Measurements from ENCODE around the gene CD320.
"Not testable (repeated sequence)": the region's sequence is repeated elsewhere in the genome, so short reads cannot be mapped to it uniquely, and the experiment has no call there.

The CD320 gene

GRCh38 chr19:8308891-8309291, 733 bp upstream of the CD320 start:
- no peak for DNase-seq (ENCODE audit: low spot score)

- peak; percentile 58 for DNase-seq (ENCODE audit: low spot score)
These were observed 676 bp downstream of the CD320 start for GRCh38 chr19:8307400-8307964.

- no peak for DNase-seq (ENCODE audit: low spot score)
These were observed 1.7 kb downstream of the CD320 start for GRCh38 chr19:8306235-8307054.

- DNase-seq (ENCODE audit: low spot score) = no peak
These were observed 2.4 kb downstream of the CD320 start for GRCh38 chr19:8305798-8306197.

GRCh38 chr19:8304841-8305621, 3.1 kb downstream of the CD320 start:
- DNase-seq (ENCODE audit: low spot score) = peak; percentile 61

GRCh38 chr19:8302734-8303133, 5.4 kb downstream of the CD320 start:
- no peak for DNase-seq (ENCODE audit: low spot score)

- DNase-seq (ENCODE audit: low spot score) = peak; percentile 53
These were observed 5.8 kb downstream of the CD320 start for GRCh38 chr19:8302357-8302691.

GRCh38 chr19:8291337-8291736, 16.8 kb downstream of the CD320 start:
- not testable (repeated sequence) for DNase-seq (ENCODE audit: low spot score)

- not testable (repeated sequence) for DNase-seq (ENCODE audit: low spot score)
These were observed 31.6 kb downstream of the CD320 start for GRCh38 chr19:8276508-8276907.

GRCh38 chr19:8269724-8270123, 38.4 kb downstream of the CD320 start:
- no peak for DNase-seq (ENCODE audit: low spot score)

GRCh38 chr19:8265872-8266271, 42.3 kb downstream of the CD320 start:
- no peak for DNase-seq (ENCODE audit: low spot score)

GRCh38 chr19:8264248-8264647, 43.9 kb downstream of the CD320 start:
- not testable (repeated sequence) for DNase-seq (ENCODE audit: low spot score)

- DNase-seq (ENCODE audit: low spot score) = no peak
These were observed 45.7 kb downstream of the CD320 start for GRCh38 chr19:8262431-8262830.

- DNase-seq (ENCODE audit: low spot score) = peak; percentile 22
These were observed 46.3 kb downstream of the CD320 start for GRCh38 chr19:8261881-8262280.

GRCh38 chr19:8261347-8261746, 46.8 kb downstream of the CD320 start:
- no peak for DNase-seq (ENCODE audit: low spot score)

GRCh38 chr19:8259922-8260247, 48.3 kb downstream of the CD320 start:
- DNase-seq (ENCODE audit: low spot score) = no peak

GRCh38 chr19:8259142-8259921, 48.8 kb downstream of the CD320 start:
- no peak for DNase-seq (ENCODE audit: low spot score)

GRCh38 chr19:8257052-8257443, 51.1 kb downstream of the CD320 start:
- DNase-seq (ENCODE audit: low spot score) = peak; percentile 25

GRCh38 chr19:8256276-8257051, 51.7 kb downstream of the CD320 start:
- DNase-seq (ENCODE audit: low spot score) = no peak

GRCh38 chr19:8255426-8256125, 52.6 kb downstream of the CD320 start:
- no peak for DNase-seq (ENCODE audit: low spot score)
